Activated CD8-positive, alpha-beta memory T cell treated with anti-CD3 and anti-CD28 coated beads, Interleukin-2, amount 50 U/mL, for 4 hours (primary cell): ENCODE data around the gene TMEM81.

Source experiments
- DNase-seq: peaks from one replicate; pipeline ENCODE4 v3.0.0-alpha.2; 2020

The TMEM81 gene

DNA sequence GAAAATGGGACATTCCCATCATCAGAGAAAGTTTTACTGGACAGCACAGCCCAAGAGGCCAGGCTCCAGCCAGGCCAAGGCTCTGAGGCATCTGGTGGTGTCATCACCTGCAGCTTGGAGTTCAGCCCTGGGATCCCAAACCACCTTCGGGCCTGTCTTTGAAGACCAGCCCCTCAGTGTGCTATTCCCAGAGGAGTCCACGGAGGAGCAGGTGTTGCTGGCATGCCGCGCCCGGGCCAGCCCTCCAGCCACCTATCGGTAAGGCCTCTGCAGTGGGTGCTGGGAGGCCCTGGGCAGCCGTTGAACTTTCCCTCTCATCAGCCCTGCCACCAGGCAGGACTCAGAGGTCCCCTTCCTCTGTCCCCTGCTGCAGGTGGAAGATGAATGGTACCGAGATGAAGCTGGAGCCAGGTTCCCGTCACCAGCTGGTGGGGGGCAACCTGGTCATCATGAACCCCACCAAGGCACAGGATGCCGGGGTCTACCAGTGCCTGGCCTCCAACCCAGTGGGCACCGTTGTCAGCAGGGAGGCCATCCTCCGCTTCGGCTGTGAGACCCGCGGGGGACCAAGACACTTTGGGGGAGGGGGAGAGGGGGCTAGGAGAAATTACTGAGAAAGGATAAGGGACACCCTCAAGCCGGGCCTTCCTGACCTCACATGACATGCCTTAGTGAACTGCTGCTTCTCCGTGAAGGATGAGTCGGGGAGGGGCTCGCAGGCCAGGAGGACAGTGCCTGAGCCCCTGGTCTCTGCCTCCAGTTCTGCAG, 26.3 kb downstream of the TMEM81 start:
- no peak for DNase-seq

DNA sequence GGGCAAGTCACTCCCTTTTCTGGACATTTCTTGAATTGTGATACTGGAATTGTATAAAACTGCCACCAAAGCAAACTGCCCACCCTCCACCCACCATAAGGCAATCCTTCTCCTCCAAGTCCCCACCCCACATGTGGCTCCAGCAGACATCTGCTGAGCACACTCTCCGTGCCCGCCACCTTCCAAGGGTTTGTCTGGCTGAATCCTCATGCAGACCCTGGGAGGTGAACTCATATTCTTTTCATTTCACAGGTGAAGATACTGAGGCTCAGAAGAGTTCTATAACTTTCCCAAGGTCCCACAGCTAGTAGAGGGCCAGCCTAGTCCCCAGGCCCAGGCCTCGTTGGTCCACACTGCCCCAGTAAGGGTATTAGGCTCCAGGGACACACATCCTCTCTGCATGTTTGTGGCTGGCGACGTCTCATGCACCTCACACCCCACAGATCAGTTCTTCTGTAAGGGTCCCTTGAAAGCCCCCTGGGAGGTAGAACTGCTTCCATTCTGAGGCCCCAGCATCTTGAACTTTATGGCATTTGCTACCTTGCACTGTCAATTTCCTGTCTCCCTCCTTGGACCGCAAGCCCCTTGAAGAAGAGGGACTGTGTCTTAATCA, 27.2 kb downstream of the TMEM81 start:
- no peak for DNase-seq

- no peak for DNase-seq
Measured at GRCh38 chr1:205056188-205056611, 28.1 kb downstream of the TMEM81 start.

DNA sequence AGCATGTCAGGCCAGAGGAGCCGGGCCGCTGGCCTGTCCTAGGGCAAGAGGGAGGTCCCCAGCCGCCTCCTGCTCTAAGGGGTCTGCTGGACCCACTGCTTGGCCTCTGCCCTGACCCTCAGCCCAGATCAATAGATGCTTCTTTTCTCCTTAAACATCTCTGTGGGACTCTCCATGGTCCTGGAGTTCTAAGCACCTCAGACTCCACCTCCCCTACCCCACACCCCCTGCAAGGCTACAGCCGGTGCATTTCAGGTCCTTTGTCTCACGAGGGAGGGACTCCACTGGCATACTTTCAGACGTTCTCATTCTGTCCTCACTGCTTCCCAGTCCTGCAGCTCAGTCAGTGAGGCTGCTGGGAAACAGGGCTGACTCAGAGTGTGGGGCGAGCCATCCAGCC, 30.2 kb downstream of the TMEM81 start:
- no peak for DNase-seq

GRCh38 chr1:205053296-205053695, 31.0 kb downstream of the TMEM81 start:
- no peak for DNase-seq

DNA sequence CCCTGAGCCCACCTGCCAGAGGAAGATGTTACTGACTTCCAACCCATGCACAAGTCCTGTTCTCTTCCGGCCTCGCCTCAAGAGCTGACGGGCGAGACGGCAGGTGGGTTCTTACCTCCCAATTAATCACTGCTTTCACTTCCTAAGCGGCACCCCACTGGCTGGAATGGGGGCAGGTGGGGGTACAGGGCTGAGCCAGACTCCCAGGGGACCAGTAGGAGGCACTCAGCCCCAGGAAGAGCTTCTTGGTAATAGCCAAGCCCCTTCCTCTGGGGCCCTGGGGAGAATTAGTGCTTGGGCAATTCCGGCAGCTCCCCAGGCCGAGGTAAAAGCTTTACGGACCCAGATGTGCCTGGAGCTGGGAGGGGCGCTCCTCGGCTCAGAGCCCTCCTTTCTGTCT, 31.6 kb downstream of the TMEM81 start:
- no peak for DNase-seq

DNA sequence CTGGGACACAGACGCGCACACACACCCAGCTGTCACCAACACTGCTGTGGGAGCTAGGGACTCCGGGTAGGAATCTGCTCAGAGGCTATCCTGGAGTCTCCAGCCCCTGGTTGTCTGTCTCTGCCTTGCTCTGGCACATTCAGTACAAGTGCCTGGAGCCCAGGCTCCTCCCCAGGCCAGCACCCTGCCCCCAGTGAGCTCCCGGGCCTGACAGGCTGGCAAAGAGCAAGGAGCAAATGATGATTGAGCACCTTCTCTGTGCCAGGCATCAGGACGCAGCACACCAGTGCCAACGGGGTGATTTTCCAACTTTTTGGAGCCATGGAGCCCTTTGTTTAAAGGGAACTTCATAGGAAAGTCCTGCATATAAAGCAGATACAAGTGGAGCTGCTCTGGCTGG, 34.8 kb downstream of the TMEM81 start:
- DNase-seq, result no peak

GRCh38 chr1:205048382-205048781, 35.9 kb downstream of the TMEM81 start:
- DNase-seq, result no peak

GRCh38 chr1:205047764-205048231, 36.5 kb downstream of the TMEM81 start:
- no peak for DNase-seq

GRCh38 chr1:205046870-205047269, 37.4 kb downstream of the TMEM81 start:
- no peak for DNase-seq

DNA sequence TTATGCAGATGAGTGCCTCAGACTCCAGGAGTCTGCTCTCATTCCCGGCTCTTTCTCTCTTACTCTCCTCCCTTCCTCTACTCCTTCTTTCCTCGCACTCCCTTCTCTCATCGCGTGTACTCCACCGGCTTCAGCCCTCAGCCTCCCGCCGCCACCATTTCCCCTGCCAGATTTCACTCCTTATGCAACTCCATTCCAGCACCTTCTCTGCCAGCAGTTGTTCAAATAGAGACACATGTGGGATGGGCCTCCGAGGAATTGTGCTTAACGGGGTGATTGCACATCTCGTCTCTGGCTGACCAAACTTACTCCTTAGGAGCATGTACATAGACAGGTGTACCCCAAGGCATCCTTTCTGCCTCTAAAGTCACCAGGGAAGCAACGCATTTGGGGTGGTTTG, 39.1 kb downstream of the TMEM81 start:
- no peak for DNase-seq

- no peak for DNase-seq
Measured at GRCh38 chr1:205044741-205045140, 39.5 kb downstream of the TMEM81 start.

DNA sequence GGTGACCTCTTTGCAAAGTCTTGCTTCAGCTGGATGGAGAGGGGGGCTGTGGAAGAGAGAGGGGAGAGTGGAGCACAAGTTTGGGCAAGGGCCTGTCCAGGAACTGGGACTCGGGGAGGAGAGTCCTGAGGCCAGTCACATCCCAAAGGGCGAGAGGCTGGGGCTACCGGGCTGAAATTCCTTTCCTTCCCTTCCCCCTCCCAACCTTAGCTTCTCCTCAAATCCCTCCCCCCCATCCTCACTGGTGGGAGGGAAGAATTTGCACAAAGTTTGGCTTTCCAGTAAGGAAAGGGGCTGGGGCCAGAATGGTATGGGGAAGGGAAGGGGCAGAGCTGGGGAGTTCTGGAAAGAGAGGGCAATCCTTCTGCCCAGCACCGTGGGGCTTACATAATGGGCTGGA, 40.4 kb downstream of the TMEM81 start:
- no peak for DNase-seq

DNA sequence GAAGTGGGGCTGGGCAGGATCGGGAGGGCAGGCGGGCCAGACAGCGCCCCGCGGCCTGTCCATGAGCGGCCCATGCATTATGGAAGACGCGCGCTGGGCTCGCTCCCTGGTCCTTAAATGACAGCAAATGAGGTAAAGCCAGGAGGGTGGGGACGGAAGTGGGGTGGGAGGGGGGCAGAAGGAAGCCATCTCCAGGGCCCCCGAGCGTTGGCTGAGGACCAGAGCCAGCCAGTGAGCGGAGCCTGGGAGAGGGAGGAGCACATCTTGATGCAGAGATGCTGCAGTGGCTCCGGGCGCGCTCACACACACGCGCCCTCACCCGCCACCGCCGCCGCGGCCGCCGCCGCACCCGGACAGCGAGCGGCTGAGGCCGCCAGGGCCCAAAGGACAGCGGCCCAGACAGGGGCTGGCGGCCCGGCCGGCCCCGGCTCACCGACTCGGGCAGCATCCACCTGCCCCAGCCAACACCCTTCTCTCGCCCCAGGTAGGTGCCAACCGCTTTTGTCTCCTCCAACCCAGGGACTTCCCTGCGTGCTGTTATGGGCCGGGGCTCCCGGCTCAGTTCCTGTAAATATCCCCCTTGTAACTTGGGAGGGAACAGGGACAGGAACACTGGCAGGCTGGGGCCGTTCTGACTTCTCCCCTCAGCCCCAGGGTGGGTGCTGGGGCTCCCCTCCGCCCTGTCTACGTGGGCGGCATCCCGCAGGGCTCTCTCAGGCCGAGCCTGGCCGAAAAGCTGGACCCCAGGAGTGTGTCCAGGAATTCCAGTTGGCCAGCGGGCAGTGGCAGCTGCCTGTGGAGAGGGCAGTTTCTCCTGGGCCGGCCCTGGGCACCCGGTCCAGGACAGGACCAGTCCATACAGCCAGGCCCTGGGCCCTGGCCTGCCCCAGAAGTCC, 41.1 kb downstream of the TMEM81 start, which contains the start of gene CNTN2:
Gene CNTN2, plus strand, starts transcription at position 302 of the 896 bp plus-strand sequence. CDS start 9,974 bp downstream, outside the sequence.
- DNase-seq, result no peak

GRCh38 chr1:205041998-205042910, 42.0 kb downstream of the TMEM81 start:
- DNase-seq, result no peak

GRCh38 chr1:205041001-205041715, 43.1 kb downstream of the TMEM81 start:
- DNase-seq, result no peak

DNA sequence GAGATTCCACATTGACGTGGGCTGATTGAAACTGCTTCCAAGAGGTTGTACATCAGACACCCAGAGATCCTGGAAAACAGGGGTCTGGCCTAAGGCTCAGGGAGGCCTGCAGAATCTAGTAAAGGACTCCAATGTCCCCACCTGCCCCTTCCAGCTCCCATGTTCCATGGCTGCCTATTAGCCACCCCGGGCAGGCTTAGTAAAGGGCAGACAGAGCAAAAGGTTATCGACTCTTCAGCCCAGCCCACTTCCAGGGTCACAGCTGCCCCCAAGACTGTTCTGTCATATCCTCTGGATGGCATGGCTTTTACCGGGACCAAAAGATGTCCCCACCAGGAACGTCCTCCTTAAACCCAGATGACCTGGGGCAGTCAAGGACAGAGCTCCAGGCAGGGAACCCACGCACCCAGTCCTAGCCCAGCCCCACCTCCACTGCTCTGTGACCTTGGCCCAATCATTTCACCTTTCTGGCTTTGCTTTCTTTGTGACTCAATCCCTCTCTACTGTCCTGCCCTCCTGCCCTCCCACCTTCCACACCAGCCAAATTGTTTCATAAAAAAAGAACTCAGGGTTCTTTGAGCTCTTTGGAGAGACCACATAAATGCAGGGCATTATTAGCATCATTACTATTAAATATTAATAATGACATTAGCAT, 46.0 kb downstream of the TMEM81 start:
- no peak for DNase-seq

DNA sequence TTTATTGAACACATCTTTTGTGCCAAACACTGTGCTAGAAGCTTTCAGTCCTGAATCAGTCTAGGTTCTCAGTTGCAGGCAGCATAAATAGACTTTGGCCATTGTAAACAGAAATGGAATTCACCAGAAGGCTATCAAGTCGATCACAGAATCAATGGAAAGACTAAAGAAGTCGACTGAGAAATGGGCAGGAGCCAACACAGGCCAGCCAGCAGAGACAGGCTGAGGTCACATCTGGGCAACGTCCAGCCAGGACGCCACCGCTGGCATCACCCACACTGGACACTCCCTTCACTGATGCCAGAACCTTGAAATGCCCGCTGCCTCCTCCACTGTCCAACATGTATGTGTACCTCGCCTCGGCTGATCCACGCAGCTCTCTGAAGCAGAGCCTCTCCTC, 46.7 kb downstream of the TMEM81 start:
- DNase-seq, result no peak
